B cell (primary cell): Measurements from ENCODE around the gene THBS2. TPM values are rescaled to one million over a fixed set of nuclear protein-coding genes. Genes with fewer than 3 reads are reported as not detected.

ENCODE experiments used
- ATAC-seq: fragments of 200-7000 bp; cut with Tn5 transposase; one replicate; pipeline ENCODE4 v1.10.0; 2021; ENCODE audit warnings: low read depth, mild to moderate bottlenecking, moderate number of reproducible peaks, moderate library complexity
- CTCF ChIA-PET: fragments of 350-600 bp; sonication (Branson Sonifier 250); formaldehyde crosslinking; loops from one replicate; lab custom pipeline; 2021; ENCODE audit warnings: antibody characterized with exemption, inconsistent platforms; lab: Charles Lee
- POLR2A ChIA-PET: fragments of 350-600 bp; sonication (Branson Sonifier 250); formaldehyde crosslinking; loops from one replicate; lab custom pipeline; 2021; ENCODE audit warnings: antibody characterized with exemption; lab: Charles Lee
- DNase-seq: peaks from one replicate; pipeline ENCODE4 v3.0.0; 2013
- H2AFZ ChIP-seq: 2 replicates; pipeline ENCODE4 v1.6.1; 2012; ENCODE audit warnings: mild to moderate bottlenecking, low read depth, low read length; ENCODE audit not compliant: insufficient read depth, poor library complexity, severe bottlenecking
- H3K27ac ChIP-seq, 2 donors: 1 replicate in 1 of 2; 2 replicates in 1 of 2; pipeline ENCODE4 v1.5.1; 2012 to 2013; ENCODE audit warnings: low read length in 2 of 2, mild to moderate bottlenecking in 2 of 2, moderate library complexity in 1 of 2
- H3K27me3 ChIP-seq, 4 experiments: fragments of 200-600 bp in 1 of 4; sonication (generic) in 1 of 4; replicated peaks in 1 of 4; 1 replicate in 2 of 4; 2 replicates in 2 of 4; pipeline versions ENCODE4 v1.6.1 to v1.7.0; 2013 to 2016; ENCODE audit warnings: low read length in 3 of 4, mild to moderate bottlenecking in 2 of 4, mixed read lengths in 1 of 4, moderate library complexity in 1 of 4; ENCODE audit not compliant: insufficient read depth in 4 of 4, control insufficient read depth in 3 of 4; ENCODE audit errors: control extremely low read depth in 1 of 4
- H3K36me3 ChIP-seq, 2 experiments: replicated peaks in 1 of 2; 1 replicate in 1 of 2; 2 replicates in 1 of 2; pipeline versions ENCODE4 v1.6.1 to v1.7.1; 2013; ENCODE audit warnings: low read length in 1 of 2; ENCODE audit not compliant: insufficient read depth in 2 of 2, control insufficient read depth in 1 of 2; ENCODE audit errors: control extremely low read depth in 1 of 2, extremely low read depth in 1 of 2
- H3K4me1 ChIP-seq, 2 donors: fragments of 200-600 bp in 1 of 2; sonication (generic) in 1 of 2; 1 replicate in 1 of 2; 2 replicates in 1 of 2; pipeline versions ENCODE4 v1.5.1 to v1.6.1; 2013 to 2017; ENCODE audit warnings: low read length in 2 of 2; ENCODE audit not compliant: control insufficient read depth in 2 of 2, insufficient read depth in 2 of 2
- H3K4me2 ChIP-seq: replicated peaks from 2 replicates; pipeline ENCODE3; 2012; ENCODE audit warnings: mild to moderate bottlenecking, low read depth, low read length; ENCODE audit not compliant: poor library complexity, severe bottlenecking
- H3K4me3 ChIP-seq, 5 experiments: fragments of 200-600 bp in 1 of 5; sonication (generic) in 1 of 5; 1 replicate in 3 of 5; 2 replicates in 2 of 5; pipeline versions ENCODE4 v1.5.1 to v1.7.0; 2011 to 2016; ENCODE audit warnings: low read length in 4 of 5, mild to moderate bottlenecking in 4 of 5, low read depth in 2 of 5, control low read depth in 1 of 5, moderate library complexity in 1 of 5; ENCODE audit not compliant: insufficient read depth in 1 of 5; ENCODE audit errors: control extremely low read depth in 1 of 5, extremely low read depth in 1 of 5
- H3K79me2 ChIP-seq: fragments of 200-600 bp; sonication (generic); one replicate; pipeline ENCODE4 v1.6.0; 2016; ENCODE audit warnings: low read length; ENCODE audit not compliant: control insufficient read depth, insufficient read depth
- H3K9ac ChIP-seq: fragments of 200-600 bp; sonication (generic); 2 replicates; pipeline ENCODE4 v1.6.1; 2017; ENCODE audit warnings: mild to moderate bottlenecking, low read length, moderate library complexity
- H3K9me3 ChIP-seq, 3 donors: one replicate each; pipeline versions ENCODE4 v1.6.1 to v1.7.1; 2013; ENCODE audit warnings: low read length in 2 of 3; ENCODE audit not compliant: control insufficient read depth in 2 of 3, insufficient read depth in 1 of 3; ENCODE audit errors: control extremely low read depth in 1 of 3
- H4K20me1 ChIP-seq: 2 replicates; pipeline ENCODE4 v1.6.0; 2012; ENCODE audit warnings: mild to moderate bottlenecking, low read length; ENCODE audit not compliant: insufficient read depth, control insufficient read depth, poor library complexity, severe bottlenecking
- H3K27ac Mint-ChIP-seq: one replicate; pipeline ENCODE4 v1.8.0; 2021; ENCODE audit warnings: mixed read lengths
- H3K27me3 Mint-ChIP-seq: one replicate; pipeline ENCODE4 v1.8.0; 2021; ENCODE audit warnings: mixed read lengths
- H3K4me1 Mint-ChIP-seq: one replicate; pipeline ENCODE4 v1.8.0; 2021; ENCODE audit warnings: mixed read lengths
- H3K4me3 Mint-ChIP-seq: one replicate; pipeline ENCODE4 v1.8.0; 2021; ENCODE audit warnings: mixed read lengths
- H3K9me3 Mint-ChIP-seq: one replicate; pipeline ENCODE4 v1.8.0; 2022; ENCODE audit warnings: mixed read lengths; ENCODE audit not compliant: insufficient read depth
- CTCF ChIP-seq: fragments of 200-600 bp; IDR thresholded peaks from one replicate; pipeline ENCODE4 v1.8.0; 2022; ENCODE audit warnings: antibody characterized with exemption, mild to moderate bottlenecking
- EZH2 ChIP-seq: IDR thresholded peaks from 2 replicates; pipeline ENCODE4 v1.6.1; 2012; ENCODE audit warnings: borderline replicate concordance, low read depth, mild to moderate bottlenecking, moderate library complexity, low read length; ENCODE audit not compliant: insufficient read depth, poor library complexity, severe bottlenecking
- WGBS: methylation state at CpG from one replicate; pipeline ENCODE4 v1.1.5; 2013; ENCODE audit warnings: missing lambda C conversion rate; ENCODE audit not compliant: insufficient coverage; 5-methylcytosine and 5-hydroxymethylcytosine counted together
- intact Hi-C: fragments of 100-400 bp; cut with micrococcal nuclease; formaldehyde crosslinking; loops from one replicate; pipeline ENCODE4 v1.10.0; 2022
- polyA plus RNA-seq: library from polyadenylated mRNA; depleted of rRNA; stranded (reverse); fragments of >200 nt; gene quantifications from 2 replicates; pipeline ENCODE4 v1.2.3, GENCODE V29; 2012
- total RNA-seq, 2 donors: library from RNA; stranded (reverse); fragments of 120-200 nt in 1 of 2; gene quantifications; 1 replicate in 1 of 2; 2 replicates in 1 of 2; pipeline versions ENCODE4 v1.2.3 to v1.2.4, GENCODE V29; 2013 to 2022

The THBS2 gene
- total and polyA plus RNA-seq, 2 donors (not counting 1 experiment from before 2014, with no cell fraction given), result not detected

- intact Hi-C loops, result no loop called here
- no peak for TF ChIP-seq EZH2
- no peak for TF ChIP-seq CTCF
- Mint-ChIP-seq H3K27ac (no peak overlapping the region), H3K4me3 (no peak overlapping the region), H3K27me3 (no peaks in the 10 kb centered on the region), H3K9me3 (no peaks in the 10 kb centered on the region), H3K4me1 (no peaks in the 10 kb centered on the region)
- H3K9me3 ChIP-seq, result peaks cover 0 to 10% (median 0%) of the 10 kb centered on the region in 3 donors
- ChIA-PET CTCF (no interaction called here), POLR2A (no interaction called here)
- no peaks in the 10 kb centered on the region for H3K27me3 ChIP-seq
- no peaks in the 10 kb centered on the region for H4K20me1 ChIP-seq
- no peaks in the 10 kb centered on the region for H3K36me3 ChIP-seq
- no peak overlapping the region for H3K27ac ChIP-seq
- 94% methylated on average over 8 of the region's 16 CpGs for WGBS
- H3K4me1 ChIP-seq, result no peaks in the 10 kb centered on the region
- no peak overlapping the region for H2AFZ ChIP-seq
- no peaks in the 10 kb centered on the region for H3K79me2 ChIP-seq
- ATAC-seq (no peak), DNase-seq (no peak)
- no peak overlapping the region for H3K4me3 ChIP-seq
- H3K9ac ChIP-seq, result no peak overlapping the region
- H3K4me2 ChIP-seq, result no peak overlapping the region
These were observed 84.9 kb downstream of the THBS2 start for GRCh38 chr6:169168706-169169105.

GRCh38 chr6:169168302-169168630 lies 85.4 kb downstream of the THBS2 start:
- Histone ChIP-seq H2AFZ (no peak overlapping the region), H3K4me1 (no peaks in the 10 kb centered on the region), H3K36me3 (no peaks in the 10 kb centered on the region), H3K4me3 (no peak overlapping the region), H3K27me3 (no peaks in the 10 kb centered on the region), H3K9ac (no peak overlapping the region), H3K9me3 (peaks cover 0 to 10% (median 0%) of the 10 kb centered on the region in 3 donors), H3K27ac (no peak overlapping the region), H3K79me2 (no peaks in the 10 kb centered on the region), H4K20me1 (no peaks in the 10 kb centered on the region), H3K4me2 (no peak overlapping the region)
- CTCF ChIA-PET, result no interaction called here
- Mint-ChIP-seq H3K4me3 (no peak overlapping the region), H3K27me3 (no peaks in the 10 kb centered on the region), H3K4me1 (no peaks in the 10 kb centered on the region), H3K9me3 (no peaks in the 10 kb centered on the region), H3K27ac (no peak overlapping the region)
- no peak for ATAC-seq
- TF ChIP-seq CTCF (no peak), EZH2 (no peak)
- POLR2A ChIA-PET, result no interaction called here
- intact Hi-C loops, result no loop called here
- DNase-seq, result no peak
- 96% methylated on average over 14 of the region's 15 CpGs for WGBS
